ENCODE results near the gene HOPX. TPM values are rescaled to one million over a fixed set of nuclear protein-coding genes. Genes with fewer than 3 reads are reported as not detected.

The HOPX gene
- total and polyA plus RNA-seq, 2 experiments from 2014 or later: not detected

- DNase-seq (ENCODE audit: low spot score) (no peak), ATAC-seq (no peak)
- no peak overlapping the region for H3K4me3 Mint-ChIP-seq
- Histone ChIP-seq H3K4me3 (no peak overlapping the region), H3K9me2 (ENCODE audit: insufficient read depth) (no peaks in the 10 kb centered on the region), H3K79me2 (replicated peaks; ENCODE audit: insufficient read depth) (no peaks in the 10 kb centered on the region), H3K4me2 (no peak overlapping the region), H3K4me1 (ENCODE audit: insufficient read depth) (peaks cover 15% of the 10 kb centered on the region; the same call in 1 of the 2 replicates), H3K27ac (ENCODE audit: low read depth) (no peak overlapping the region), H3K36me3 (ENCODE audit: insufficient read depth) (no peaks in the 10 kb centered on the region), H3K27me3 (ENCODE audit: insufficient read depth) (peaks cover 81% of the 10 kb centered on the region), H4K20me1 (replicated peaks; ENCODE audit: insufficient read depth) (peaks cover 16% of the 10 kb centered on the region), H2AFZ (no peak overlapping the region), H3F3A (replicated peaks; ENCODE audit: low read depth) (no peaks in the 10 kb centered on the region)
- TF ChIP-seq STAT1 (IDR thresholded peaks at IDR 0.05; ENCODE audit: unreplicated experiment): no peak
- no peak for TF ChIP-seq ETS1 (IDR thresholded peaks at IDR 0.05)
- no peak for TF ChIP-seq POLR2AphosphoS5 (IDR thresholded peaks at IDR 0.05; ENCODE audit: low read depth)
- TF ChIP-seq ZNF331 (CRISPR knock-in tag; IDR thresholded peaks at IDR 0.05; ENCODE audit: low read depth): no peak
- TF ChIP-seq NANOG (IDR thresholded peaks at IDR 0.05; ENCODE audit: borderline replicate concordance): no peak
- no peak for TF ChIP-seq CREB1 (CRISPR knock-in tag; IDR thresholded peaks at IDR 0.05; ENCODE audit: low read depth)
- TF ChIP-seq EZH2phosphoT487 (IDR thresholded peaks at IDR 0.05; ENCODE audit: unreplicated experiment): no peak
- no peak for TF ChIP-seq CTCF (conservative IDR thresholded peaks at IDR 0.05; ENCODE audit: low read depth in 2 of 2)
- no peak for TF ChIP-seq JUNB (IDR thresholded peaks at IDR 0.05; ENCODE audit: unreplicated experiment)
- no peak for TF ChIP-seq REST (IDR thresholded peaks at IDR 0.05; ENCODE audit: unreplicated experiment)
- H3K27me3 Mint-ChIP-seq (ENCODE audit: insufficient read depth, low read depth, poor library complexity): peaks cover 48% of the 10 kb centered on the region
- no peaks in the 10 kb centered on the region for H3K36me3 Mint-ChIP-seq (ENCODE audit: low read depth)
- peaks cover 31% of the 10 kb centered on the region for H3K4me1 Mint-ChIP-seq
- no peak overlapping the region for H3K27ac Mint-ChIP-seq
- peaks cover 2% of the 10 kb centered on the region; the same call in 2 of the 3 replicates for H3K9me3 Mint-ChIP-seq
These were observed 22.6 kb downstream of the HOPX start for GRCh38 chr4:56658528-56658927.
